K562 (cell line): Measurements from ENCODE around the gene AKT2. TPM values are rescaled to one million over a fixed set of nuclear protein-coding genes. Genes with fewer than 3 reads are reported as not detected.

Experiments
- ARID2 ChIP-seq: fragments of 450-650 bp; IDR thresholded peaks from 2 replicates; pipeline ENCODE4 v1.6.1; 2017; ENCODE audit warnings: antibody characterized with exemption, mild to moderate bottlenecking
- CREB1 ChIP-seq, 2 experiments: sonication (generic) in 1 of 2; formaldehyde crosslinking in 1 of 2; IDR thresholded peaks; 2 replicates each; pipeline versions ENCODE4 v1.6.1 to v1.8.0; 2012 to 2022; ENCODE audit warnings: inconsistent platforms in 1 of 2, mild to moderate bottlenecking in 1 of 2, missing genetic modification reagents in 1 of 2, moderate library complexity in 1 of 2
- DIDO1 ChIP-seq: fragments of 450-650 bp; IDR thresholded peaks from 2 replicates; pipeline ENCODE4 v1.6.1; 2016; ENCODE audit warnings: low read depth, missing biosample characterization, missing genetic modification characterization
- FOXJ3 ChIP-seq: sonication (generic); formaldehyde crosslinking; IDR thresholded peaks from 2 replicates; pipeline ENCODE4 v1.4.0; 2020; ENCODE audit warnings: mild to moderate bottlenecking, missing genetic modification reagents
- HMGN3 ChIP-seq: IDR thresholded peaks from 2 replicates; pipeline ENCODE4 v1.6.1; 2011; ENCODE audit warnings: borderline replicate concordance, low read depth, mild to moderate bottlenecking, mixed read lengths, low read length; ENCODE audit not compliant: insufficient read length; ENCODE audit errors: extremely low read depth
- IRF9 ChIP-seq: fragments of 450-650 bp; IDR thresholded peaks from 2 replicates; pipeline ENCODE4 v1.6.1; 2016; ENCODE audit warnings: missing biosample characterization, missing genetic modification characterization
- KHSRP ChIP-seq: fragments of 450-650 bp; IDR thresholded peaks from 2 replicates; pipeline ENCODE4 v1.6.1; 2017
- PHF8 ChIP-seq: fragments of 200-600 bp; sonication (generic); IDR thresholded peaks from 2 replicates; pipeline ENCODE4 v1.6.1; 2012; ENCODE audit warnings: mixed run types, mild to moderate bottlenecking, inconsistent platforms, low read length, moderate library complexity, borderline replicate concordance
- PYGO2 ChIP-seq: fragments of 450-650 bp; IDR thresholded peaks from 2 replicates; pipeline ENCODE4 v1.6.1; 2016; ENCODE audit warnings: mild to moderate bottlenecking, missing genetic modification characterization, moderate library complexity, missing compliant biosample characterization
- RFX7 ChIP-seq: fragments of 250-450 bp; sonication (Bioruptor Pico); IDR thresholded peaks from 2 replicates; pipeline ENCODE4 v1.5.1; 2021; ENCODE audit warnings: mild to moderate bottlenecking
- SIX5 ChIP-seq, 2 experiments: IDR thresholded peaks; 2 replicates each; pipeline ENCODE4 v1.6.1; 2011; ENCODE audit warnings: low read length in 2 of 2, borderline replicate concordance in 1 of 2, low read depth in 1 of 2, mild to moderate bottlenecking in 1 of 2, moderate library complexity in 1 of 2; ENCODE audit not compliant: insufficient read depth in 1 of 2
- SMARCC2 ChIP-seq: fragments of 450-650 bp; IDR thresholded peaks from 2 replicates; pipeline ENCODE4 v1.6.1; 2017; ENCODE audit warnings: antibody characterized with exemption, moderate library complexity, mild to moderate bottlenecking, low read depth
- TAF9B ChIP-seq: fragments of 450-650 bp; IDR thresholded peaks from 2 replicates; pipeline ENCODE4 v1.6.1; 2018; ENCODE audit warnings: mild to moderate bottlenecking; ENCODE audit not compliant: partially characterized antibody
- ZNF121 ChIP-seq: sonication (generic); formaldehyde crosslinking; conservative IDR thresholded peaks from 2 replicates; pipeline ENCODE4 v1.8.0; 2022; ENCODE audit warnings: missing genetic modification reagents
- ZNF354B ChIP-seq: fragments of 250-450 bp; sonication (Bioruptor Pico); IDR thresholded peaks from 2 replicates; pipeline ENCODE4 v1.4.0; 2020
- ZNF57 ChIP-seq: fragments of 450-650 bp; formaldehyde crosslinking; IDR thresholded peaks from 2 replicates; pipeline ENCODE4 v1.4.0; 2020; ENCODE audit warnings: mild to moderate bottlenecking, moderate library complexity
- polyA plus RNA-seq, 8 experiments: library from polyadenylated mRNA; depleted of rRNA in 4 of 8; stranded (reverse) in 5 of 8; unstranded in 3 of 8; fragments of >200 nt; fragmentation: Nextera tagmentation in 2 of 8; fragmentation: Illumina TruSeq in 1 of 8; extraction: Ambion mirVana in 2 of 8; extraction: Trizol in 1 of 8; gene quantifications; 2 replicates each; pipeline versions ENCODE4 v1.2.1 to v1.2.3, GENCODE V29; 2011 to 2014; ENCODE audit warnings: inconsistent platforms in 1 of 8, missing spikeins in 1 of 8
- total RNA-seq, 7 experiments: library from RNA; depleted of rRNA in 6 of 7; stranded (reverse); fragments of >200 nt in 6 of 7; fragmentation: Illumina TruSeq in 2 of 7; extraction: Trizol in 2 of 7; gene quantifications; 2 replicates each; pipeline versions ENCODE4 v1.2.1 to v1.2.3, GENCODE V29; 2011 to 2021; ENCODE audit warnings: low replicate concordance in 1 of 7
- TF ChIP-seq, protein P1 (sequence below), 2 experiments: fragments of 450-650 bp; IDR thresholded peaks; 2 replicates each; pipeline ENCODE4 v1.6.1; 2016
- TF ChIP-seq, protein P2 (sequence below): fragments of 250-450 bp; sonication (Bioruptor Pico); IDR thresholded peaks from 2 replicates; pipeline ENCODE4 v1.9.0; 2021; ENCODE audit warnings: mild to moderate bottlenecking
- TF ChIP-seq, protein P3 (sequence below): fragments of 200-800 bp; sonication (Bioruptor generic); IDR thresholded peaks from 2 replicates; pipeline ENCODE4 v1.6.1; 2017; ENCODE audit warnings: missing genetic modification characterization, missing compliant biosample characterization

The AKT2 gene
- total and polyA plus RNA-seq, 9 of the 15 experiments (the other 6 are each of a cell fraction or from before 2014, with no cell fraction given): 1.1 to 132 (median 67.7) TPM

DNA sequence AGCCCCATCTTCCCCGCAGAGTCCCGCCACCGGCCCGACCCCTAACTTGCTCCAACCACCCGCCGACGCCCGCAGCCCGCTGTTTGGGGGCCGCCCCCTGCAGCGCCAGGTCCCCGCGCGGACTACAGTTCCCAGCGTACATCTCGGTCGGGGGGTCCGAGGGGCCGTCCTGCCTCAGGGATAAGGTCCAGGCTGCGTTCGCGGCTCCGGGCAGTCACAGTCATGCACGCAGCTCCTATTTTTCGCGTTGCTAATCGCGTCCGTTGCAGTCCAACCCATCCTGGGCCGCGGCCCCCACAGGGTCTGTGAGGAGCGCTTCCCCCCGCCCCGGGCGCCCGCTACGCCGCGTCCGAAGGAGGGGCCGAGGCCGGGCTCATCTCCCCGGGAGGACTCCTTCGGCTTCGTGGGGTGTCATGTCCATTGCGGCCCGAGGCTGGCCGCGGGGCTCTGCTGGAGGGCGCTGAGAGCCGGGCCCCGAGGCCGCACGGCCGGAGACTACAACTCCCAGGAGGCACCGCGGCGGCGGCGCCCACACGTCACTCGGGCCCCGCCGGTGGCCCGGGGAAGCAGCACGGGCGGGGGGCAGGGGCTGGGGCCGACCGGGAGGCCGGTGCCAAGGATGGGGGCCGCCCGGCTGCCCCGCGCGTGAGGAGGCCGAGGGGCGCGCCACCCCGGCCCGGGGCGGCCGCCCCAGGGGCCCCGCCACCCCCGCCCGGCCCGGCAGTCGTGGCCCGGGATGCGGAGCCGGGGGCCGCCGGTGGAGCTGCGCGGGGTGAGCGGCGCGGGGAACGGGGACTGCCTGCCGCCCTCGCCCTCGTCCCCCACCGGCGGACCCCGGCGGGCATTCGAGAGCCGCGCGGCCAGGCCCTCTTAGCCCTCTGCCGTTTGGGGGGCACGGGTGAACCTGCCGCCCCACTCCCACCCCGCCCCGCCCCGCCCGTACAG is 94.0 kb downstream of the AKT2 start, which contains the start of gene MAP3K10 (continued):
- TF ChIP-seq FOXJ3 (no peak), DIDO1 (tag) (no peak), ZNF354B (CRISPR knock-in tag) (no peak), HMGN3 (peak; percentile 47), PHF8 (peak; percentile 69; the same call in 1 of the 2 replicates), CREB1 (IDR thresholded peaks at IDR 0.05) (peak; percentile 92), CREB1 (CRISPR knock-in tag; IDR thresholded peaks at IDR 0.05) (peak; percentile 91), TAF9B (no peak), RFX7 (CRISPR knock-in tag) (no peak), ARID2 (no peak), SIX5 (IDR thresholded peaks at IDR 0.05; ENCODE audit: borderline replicate concordance in 1 of 2, insufficient read depth in 1 of 2, low read depth in 1 of 2, low read length in 2 of 2) (peak; percentile 77 to 89), PYGO2 (tag) (no peak), ZNF57 (no peak), IRF9 (tag) (no peak), SMARCC2 (no peak), ZNF121 (CRISPR knock-in tag) (no peak), KHSRP (no peak)
- TF ChIP-seq, protein P1, sequence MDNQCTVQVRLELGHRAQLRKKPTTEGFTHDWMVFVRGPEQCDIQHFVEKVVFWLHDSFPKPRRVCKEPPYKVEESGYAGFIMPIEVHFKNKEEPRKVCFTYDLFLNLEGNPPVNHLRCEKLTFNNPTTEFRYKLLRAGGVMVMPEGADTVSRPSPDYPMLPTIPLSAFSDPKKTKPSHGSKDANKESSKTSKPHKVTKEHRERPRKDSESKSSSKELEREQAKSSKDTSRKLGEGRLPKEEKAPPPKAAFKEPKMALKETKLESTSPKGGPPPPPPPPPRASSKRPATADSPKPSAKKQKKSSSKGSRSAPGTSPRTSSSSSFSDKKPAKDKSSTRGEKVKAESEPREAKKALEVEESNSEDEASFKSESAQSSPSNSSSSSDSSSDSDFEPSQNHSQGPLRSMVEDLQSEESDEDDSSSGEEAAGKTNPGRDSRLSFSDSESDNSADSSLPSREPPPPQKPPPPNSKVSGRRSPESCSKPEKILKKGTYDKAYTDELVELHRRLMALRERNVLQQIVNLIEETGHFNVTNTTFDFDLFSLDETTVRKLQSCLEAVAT (IDR thresholded peaks at IDR 0.05): no peak
- TF ChIP-seq, protein P2, sequence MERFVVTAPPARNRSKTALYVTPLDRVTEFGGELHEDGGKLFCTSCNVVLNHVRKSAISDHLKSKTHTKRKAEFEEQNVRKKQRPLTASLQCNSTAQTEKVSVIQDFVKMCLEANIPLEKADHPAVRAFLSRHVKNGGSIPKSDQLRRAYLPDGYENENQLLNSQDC (CRISPR knock-in tag): no peak
- TF ChIP-seq, protein P3, sequence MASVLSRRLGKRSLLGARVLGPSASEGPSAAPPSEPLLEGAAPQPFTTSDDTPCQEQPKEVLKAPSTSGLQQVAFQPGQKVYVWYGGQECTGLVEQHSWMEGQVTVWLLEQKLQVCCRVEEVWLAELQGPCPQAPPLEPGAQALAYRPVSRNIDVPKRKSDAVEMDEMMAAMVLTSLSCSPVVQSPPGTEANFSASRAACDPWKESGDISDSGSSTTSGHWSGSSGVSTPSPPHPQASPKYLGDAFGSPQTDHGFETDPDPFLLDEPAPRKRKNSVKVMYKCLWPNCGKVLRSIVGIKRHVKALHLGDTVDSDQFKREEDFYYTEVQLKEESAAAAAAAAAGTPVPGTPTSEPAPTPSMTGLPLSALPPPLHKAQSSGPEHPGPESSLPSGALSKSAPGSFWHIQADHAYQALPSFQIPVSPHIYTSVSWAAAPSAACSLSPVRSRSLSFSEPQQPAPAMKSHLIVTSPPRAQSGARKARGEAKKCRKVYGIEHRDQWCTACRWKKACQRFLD (CRISPR knock-in tag): 0 out of 2 replicates have a peak, but pooled peaks have one; percentile 22
